C4-2B (cell line): ENCODE data around the gene LRRIQ4.

Experiments used
- ZFX ChIP-seq: fragments of 450-650 bp; IDR thresholded peaks from 2 replicates; pipeline ENCODE4 v1.6.1; 2017
- TF ChIP-seq, protein P1 (sequence below): fragments of 450-650 bp; conservative IDR thresholded peaks from 2 replicates; pipeline ENCODE4 v1.5.1; 2017; ENCODE audit warnings: mild to moderate bottlenecking

DNA sequence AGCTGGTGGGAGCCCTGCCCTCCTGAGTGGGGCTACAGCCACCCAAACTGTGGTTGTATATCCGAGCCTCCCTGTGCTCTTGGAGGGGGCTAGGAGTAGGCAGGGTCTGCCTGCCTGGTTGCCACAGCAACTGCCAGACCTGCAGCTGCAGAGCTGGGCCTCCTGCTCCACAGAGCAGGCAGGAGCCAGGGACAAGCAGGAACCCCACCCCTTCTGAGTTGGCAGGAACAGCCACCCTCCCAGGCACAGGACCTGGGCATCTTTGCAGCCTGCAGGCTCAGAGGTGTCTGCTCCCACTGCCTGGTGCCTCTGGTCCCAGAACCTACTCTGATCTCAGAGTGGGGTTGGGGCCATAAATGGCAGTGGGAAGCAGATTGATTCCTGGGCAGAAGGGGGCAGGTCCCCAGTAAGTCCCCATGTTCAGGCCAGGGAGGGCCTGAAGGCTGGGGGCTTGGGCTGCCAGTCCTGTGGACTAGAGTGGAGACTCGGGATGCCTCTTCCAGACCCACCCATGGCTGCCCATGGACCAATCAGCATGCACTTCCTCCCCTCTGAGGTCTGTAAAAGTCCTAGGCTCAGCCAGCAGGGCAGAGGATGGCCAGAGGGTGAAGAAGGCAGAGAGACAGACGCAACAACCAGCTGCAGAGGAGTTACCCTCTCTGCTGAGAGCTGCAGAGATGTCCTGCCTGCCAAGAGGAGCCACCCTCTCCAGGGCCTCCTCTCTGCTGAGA, 67.3 kb downstream of the LRRIQ4 start:
- TF ChIP-seq, protein P1, sequence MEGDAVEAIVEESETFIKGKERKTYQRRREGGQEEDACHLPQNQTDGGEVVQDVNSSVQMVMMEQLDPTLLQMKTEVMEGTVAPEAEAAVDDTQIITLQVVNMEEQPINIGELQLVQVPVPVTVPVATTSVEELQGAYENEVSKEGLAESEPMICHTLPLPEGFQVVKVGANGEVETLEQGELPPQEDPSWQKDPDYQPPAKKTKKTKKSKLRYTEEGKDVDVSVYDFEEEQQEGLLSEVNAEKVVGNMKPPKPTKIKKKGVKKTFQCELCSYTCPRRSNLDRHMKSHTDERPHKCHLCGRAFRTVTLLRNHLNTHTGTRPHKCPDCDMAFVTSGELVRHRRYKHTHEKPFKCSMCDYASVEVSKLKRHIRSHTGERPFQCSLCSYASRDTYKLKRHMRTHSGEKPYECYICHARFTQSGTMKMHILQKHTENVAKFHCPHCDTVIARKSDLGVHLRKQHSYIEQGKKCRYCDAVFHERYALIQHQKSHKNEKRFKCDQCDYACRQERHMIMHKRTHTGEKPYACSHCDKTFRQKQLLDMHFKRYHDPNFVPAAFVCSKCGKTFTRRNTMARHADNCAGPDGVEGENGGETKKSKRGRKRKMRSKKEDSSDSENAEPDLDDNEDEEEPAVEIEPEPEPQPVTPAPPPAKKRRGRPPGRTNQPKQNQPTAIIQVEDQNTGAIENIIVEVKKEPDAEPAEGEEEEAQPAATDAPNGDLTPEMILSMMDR, result no peak
- TF ChIP-seq ZFX, result no peak
